ENCODE data around the gene FZR1. TPM values are rescaled to one million over a fixed set of nuclear protein-coding genes. Genes with fewer than 3 reads are reported as not detected.

The FZR1 gene
- total and polyA plus RNA-seq, 2 of the 4 experiments (the other 2 are of a cell fraction): 21.5 to 47.8 TPM

GRCh38 chr19:3497757-3498520 is 8.2 kb upstream of the FZR1 start:
- H2BK15ac ChIP-seq (ENCODE audit: low read depth, low read length): no peak overlapping the region
- no peak overlapping the region for H3K56ac ChIP-seq (ENCODE audit: extremely low read depth, insufficient read depth, low read length)
- in situ Hi-C loops (cut with MboI; ENCODE audit: low sequenced_read_pairs) (loop anchor here (25.0 kb wide), 1 partner anchor 536 kb away; no protein-coding TSS in a partner anchor), dilution Hi-C loops (cut with HindIII; ENCODE audit: low sequenced_read_pairs, unreplicated experiment) (no loop called here), intact Hi-C loops (cut with micrococcal nuclease) (no loop called here)
- no peak overlapping the region for H3K14ac ChIP-seq (replicated peaks; ENCODE audit: low read depth, low read length)
- H3K23ac ChIP-seq (ENCODE audit: low read depth, low read length): no peak overlapping the region
- no peak overlapping the region for H4K91ac ChIP-seq (ENCODE audit: insufficient read depth, low read depth, low read length)
- H2BK20ac ChIP-seq (ENCODE audit: low read depth, low read length): no peak overlapping the region
- ChIA-PET CTCF (no interaction called here), POLR2A (ENCODE audit: unreplicated experiment) (no interaction called here)
- no peak for ATAC-seq (ENCODE audit: low read depth)
- no peaks in the 10 kb centered on the region for H3K4me1 ChIP-seq (ENCODE audit: control insufficient read depth, insufficient read depth, low read length)
- TF ChIP-seq USF2 (IDR thresholded peaks at IDR 0.05; ENCODE audit: low read depth, low read length) (no peak), NFE2L2 (IDR thresholded peaks at IDR 0.05; ENCODE audit: low read depth, low read length) (no peak), RFX5 (IDR thresholded peaks at IDR 0.05; ENCODE audit: low read depth, low read length) (no peak), BHLHE40 (IDR thresholded peaks at IDR 0.05; ENCODE audit: low read depth, low read length) (no peak), SMC3 (IDR thresholded peaks at IDR 0.05; ENCODE audit: low read depth, low read length) (no peak), FOS (IDR thresholded peaks at IDR 0.05; ENCODE audit: low read depth, low read length) (no peak), MAFK (IDR thresholded peaks at IDR 0.05; ENCODE audit: low read depth, low read length) (no peak), CEBPB (IDR thresholded peaks at IDR 0.05; ENCODE audit: low read depth, low read length) (no peak), CHD1 (IDR thresholded peaks at IDR 0.05; ENCODE audit: low read depth, low read length) (no peak), POLR2A (IDR thresholded peaks at IDR 0.05; ENCODE audit: low read depth, low read length) (no peak), MXI1 (IDR thresholded peaks at IDR 0.05; ENCODE audit: borderline replicate concordance, low read depth, low read length) (no peak), RCOR1 (IDR thresholded peaks at IDR 0.05; ENCODE audit: insufficient replicate concordance, low read length) (no peak), RAD21 (IDR thresholded peaks at IDR 0.05; ENCODE audit: low read length) (no peak)
- TF ChIP-seq, protein P1, sequence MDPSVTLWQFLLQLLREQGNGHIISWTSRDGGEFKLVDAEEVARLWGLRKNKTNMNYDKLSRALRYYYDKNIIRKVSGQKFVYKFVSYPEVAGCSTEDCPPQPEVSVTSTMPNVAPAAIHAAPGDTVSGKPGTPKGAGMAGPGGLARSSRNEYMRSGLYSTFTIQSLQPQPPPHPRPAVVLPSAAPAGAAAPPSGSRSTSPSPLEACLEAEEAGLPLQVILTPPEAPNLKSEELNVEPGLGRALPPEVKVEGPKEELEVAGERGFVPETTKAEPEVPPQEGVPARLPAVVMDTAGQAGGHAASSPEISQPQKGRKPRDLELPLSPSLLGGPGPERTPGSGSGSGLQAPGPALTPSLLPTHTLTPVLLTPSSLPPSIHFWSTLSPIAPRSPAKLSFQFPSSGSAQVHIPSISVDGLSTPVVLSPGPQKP (IDR thresholded peaks at IDR 0.05; ENCODE audit: borderline replicate concordance, low read depth, low read length): no peak
- TF ChIP-seq, protein P2, sequence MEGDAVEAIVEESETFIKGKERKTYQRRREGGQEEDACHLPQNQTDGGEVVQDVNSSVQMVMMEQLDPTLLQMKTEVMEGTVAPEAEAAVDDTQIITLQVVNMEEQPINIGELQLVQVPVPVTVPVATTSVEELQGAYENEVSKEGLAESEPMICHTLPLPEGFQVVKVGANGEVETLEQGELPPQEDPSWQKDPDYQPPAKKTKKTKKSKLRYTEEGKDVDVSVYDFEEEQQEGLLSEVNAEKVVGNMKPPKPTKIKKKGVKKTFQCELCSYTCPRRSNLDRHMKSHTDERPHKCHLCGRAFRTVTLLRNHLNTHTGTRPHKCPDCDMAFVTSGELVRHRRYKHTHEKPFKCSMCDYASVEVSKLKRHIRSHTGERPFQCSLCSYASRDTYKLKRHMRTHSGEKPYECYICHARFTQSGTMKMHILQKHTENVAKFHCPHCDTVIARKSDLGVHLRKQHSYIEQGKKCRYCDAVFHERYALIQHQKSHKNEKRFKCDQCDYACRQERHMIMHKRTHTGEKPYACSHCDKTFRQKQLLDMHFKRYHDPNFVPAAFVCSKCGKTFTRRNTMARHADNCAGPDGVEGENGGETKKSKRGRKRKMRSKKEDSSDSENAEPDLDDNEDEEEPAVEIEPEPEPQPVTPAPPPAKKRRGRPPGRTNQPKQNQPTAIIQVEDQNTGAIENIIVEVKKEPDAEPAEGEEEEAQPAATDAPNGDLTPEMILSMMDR (conservative IDR thresholded peaks at IDR 0.05; ENCODE audit: low read depth, low read length): no peak
- no peak overlapping the region for H4K8ac ChIP-seq (ENCODE audit: low read depth in 2 of 2, low read length in 2 of 2)
- no peak for DNase-seq
- H3K9me3 ChIP-seq (ENCODE audit: control insufficient read depth, insufficient read depth, low read length): no peaks in the 10 kb centered on the region
- no peaks in the 10 kb centered on the region for H4K20me1 ChIP-seq (ENCODE audit: insufficient read depth, low read length)
- no peak overlapping the region for H3K4me3 ChIP-seq (ENCODE audit: insufficient read depth, low read depth, low read length)
- no peak overlapping the region for H3K4me2 ChIP-seq (ENCODE audit: low read depth, low read length)
- H3K9me1 ChIP-seq (ENCODE audit: insufficient read depth, low read length): peaks cover 6% of the 10 kb centered on the region; the same call in 1 of the 2 replicates
- peaks cover 17% of the 10 kb centered on the region for H3K36me3 ChIP-seq (ENCODE audit: control insufficient read depth, insufficient read depth, low read length)
- no TSS peak for BruUV-seq (replicated peaks)
- H2BK120ac ChIP-seq (ENCODE audit: low read depth, low read length): no peak overlapping the region
- H3K4ac ChIP-seq (ENCODE audit: low read depth, low read length): no peak overlapping the region
- H3K79me1 ChIP-seq (ENCODE audit: low read depth in 1 of 2, low read length in 2 of 2): peaks cover 8 to 40% of the 10 kb centered on the region in 2 experiments; a peak in 3 of 4 replicates
- no CpG with 5 or more reads among the region's 5 CpGs for WGBS, 2 experiments (ENCODE audit: extremely low coverage in 2 of 2, insufficient read length in 1 of 2)
- no peak overlapping the region for H3K9ac ChIP-seq (ENCODE audit: low read depth, low read length)
- no peak overlapping the region for H2AK5ac ChIP-seq (ENCODE audit: low read depth, low read length)
- no peak overlapping the region for H2AK9ac ChIP-seq (replicated peaks; ENCODE audit: low read depth, low read length, poor library complexity)
- H4K5ac ChIP-seq (ENCODE audit: low read depth, low read length): no peak overlapping the region
- H3K18ac ChIP-seq (ENCODE audit: low read depth, low read length): no peak overlapping the region
- no peak overlapping the region for H2AFZ ChIP-seq (replicated peaks; ENCODE audit: low read length, poor library complexity)
- no peaks in the 10 kb centered on the region for H3K27me3 ChIP-seq (ENCODE audit: control insufficient read depth, insufficient read depth, low read length)
- H2BK5ac ChIP-seq (ENCODE audit: low read depth, low read length, poor library complexity, severe bottlenecking): no peak overlapping the region
- H3K27ac ChIP-seq (ENCODE audit: insufficient read depth, low read length): no peak overlapping the region

All from IMR-90 (cell line).